IPS-18c (cell line): ENCODE measurements around the gene PAK5.

ENCODE experiments used
- H3K4me3 ChIP-seq: 2 replicates; pipeline ENCODE4 v1.7.0; 2013; ENCODE audit warnings: low read depth, mild to moderate bottlenecking, low read length, moderate library complexity; ENCODE audit not compliant: insufficient read depth
- H3K9me3 ChIP-seq: one replicate; pipeline ENCODE4 v1.6.1; 2013; ENCODE audit warnings: mild to moderate bottlenecking, low read length, moderate library complexity; ENCODE audit not compliant: control insufficient read depth, insufficient read depth

Gene PAK5

DNA sequence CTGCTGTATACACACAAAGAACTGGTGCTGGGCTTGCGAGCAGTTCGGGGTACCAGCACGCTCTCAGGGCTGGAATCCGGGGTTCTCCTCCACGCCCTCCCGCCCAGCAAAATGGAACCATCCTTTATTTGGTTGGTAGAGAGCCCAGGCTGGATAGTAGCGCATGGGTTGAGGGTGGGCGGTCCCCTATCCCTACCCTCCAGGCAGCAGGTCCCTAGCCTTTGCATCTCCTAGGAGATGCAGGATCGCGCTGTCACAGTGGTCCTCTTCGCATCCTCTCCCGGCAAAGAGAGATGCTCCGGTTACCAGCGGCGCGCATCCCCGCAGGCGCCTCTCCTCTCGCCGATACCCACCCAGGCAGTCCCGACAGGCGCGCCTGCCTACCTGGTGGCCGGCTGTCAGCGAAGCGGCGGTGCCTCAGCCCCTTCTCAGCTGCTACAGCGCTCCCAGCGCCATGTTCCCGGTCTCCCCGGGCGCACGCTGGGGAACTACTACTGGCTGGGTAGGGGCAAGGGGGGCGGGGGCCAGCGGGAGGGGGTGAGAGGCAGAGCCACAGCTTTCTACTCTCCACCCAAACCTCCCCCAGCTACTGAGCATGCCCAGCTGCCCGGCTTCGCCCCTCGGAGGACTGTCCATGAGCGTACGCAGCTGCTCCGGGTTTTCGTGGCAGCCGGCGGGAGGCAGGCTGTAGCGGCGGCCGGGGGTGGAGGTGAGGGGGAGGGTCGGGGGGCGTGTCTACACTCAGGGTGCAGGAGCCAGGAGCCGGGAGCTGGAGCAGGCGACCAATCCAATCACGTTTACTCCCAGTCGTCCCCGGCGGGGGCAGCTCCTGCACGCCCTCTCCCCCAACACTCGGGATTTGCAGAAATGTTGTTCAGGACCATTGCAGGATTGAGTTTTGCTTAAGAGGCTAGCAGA, at the start of gene PAK5:
Gene PAK5, minus strand, starts transcription at position 699 of the 918 bp plus-strand sequence. CDS start 194,748 bp downstream, outside the sequence.
- Histone ChIP-seq H3K4me3 (peak within 1 kb of the TSS; percentile 50), H3K9me3 (no peaks in the 10 kb centered on the region)

DNA sequence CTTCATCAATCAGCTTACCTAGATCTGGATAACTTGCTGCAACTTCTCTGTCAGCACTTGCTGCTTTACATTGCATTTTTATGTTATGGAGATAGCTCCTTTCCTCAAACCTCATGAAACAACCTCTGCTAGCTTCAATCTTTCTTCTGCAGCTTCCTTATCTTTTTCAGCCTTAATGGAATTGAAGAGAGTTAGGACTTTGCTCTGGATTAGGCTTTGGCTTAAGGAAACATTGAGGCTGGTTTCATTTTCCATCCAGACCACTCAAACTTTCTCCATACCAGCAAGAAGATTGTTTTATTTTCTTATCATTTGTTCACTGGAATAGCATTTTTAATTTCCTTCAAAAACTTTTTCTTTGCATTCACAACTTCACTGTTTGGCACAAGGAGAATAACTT, 48.8 kb upstream of the PAK5 start:
- no peak overlapping the region for H3K4me3 ChIP-seq
- H3K9me3 ChIP-seq, result no peaks in the 10 kb centered on the region

DNA sequence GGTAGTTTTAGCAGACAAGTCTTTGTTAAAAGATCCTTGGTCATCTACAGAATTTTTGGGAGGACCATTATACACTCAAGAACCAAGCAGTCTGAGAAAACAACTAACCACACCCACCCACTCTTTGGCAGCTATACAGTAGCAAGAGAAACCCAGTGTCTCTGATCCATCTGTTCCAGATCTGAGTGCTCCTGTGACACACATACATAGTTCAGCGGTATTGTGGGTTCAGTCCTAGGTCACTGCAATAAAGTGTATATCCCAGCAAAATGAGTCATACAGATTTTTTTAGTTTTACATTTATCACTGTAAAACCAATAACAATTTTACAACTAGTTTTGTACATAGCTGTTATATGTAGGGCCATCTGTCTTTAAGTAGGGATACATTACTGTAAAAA, 47.4 kb upstream of the PAK5 start:
- Histone ChIP-seq H3K9me3 (no peaks in the 10 kb centered on the region), H3K4me3 (no peak overlapping the region)

DNA sequence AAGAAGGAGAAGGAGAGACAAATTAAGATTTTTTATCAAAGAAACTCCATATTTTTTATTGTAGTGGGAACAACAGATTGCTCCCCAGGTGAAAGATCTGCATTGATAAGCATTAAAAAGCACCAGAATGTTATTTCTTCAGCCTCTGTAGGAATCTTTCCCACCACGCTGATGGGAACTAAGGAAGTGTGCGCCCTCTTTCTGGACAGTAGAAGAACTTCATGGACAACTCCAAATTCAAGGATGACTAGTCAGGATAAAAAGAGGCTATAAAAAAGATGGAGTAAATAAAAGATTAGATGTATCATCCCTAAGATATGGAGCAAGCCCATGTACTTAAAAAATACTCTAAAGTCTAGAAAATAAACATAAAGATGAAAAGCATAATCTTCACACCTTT, 45.8 kb upstream of the PAK5 start:
- Histone ChIP-seq H3K9me3 (no peaks in the 10 kb centered on the region), H3K4me3 (no peak overlapping the region)

DNA sequence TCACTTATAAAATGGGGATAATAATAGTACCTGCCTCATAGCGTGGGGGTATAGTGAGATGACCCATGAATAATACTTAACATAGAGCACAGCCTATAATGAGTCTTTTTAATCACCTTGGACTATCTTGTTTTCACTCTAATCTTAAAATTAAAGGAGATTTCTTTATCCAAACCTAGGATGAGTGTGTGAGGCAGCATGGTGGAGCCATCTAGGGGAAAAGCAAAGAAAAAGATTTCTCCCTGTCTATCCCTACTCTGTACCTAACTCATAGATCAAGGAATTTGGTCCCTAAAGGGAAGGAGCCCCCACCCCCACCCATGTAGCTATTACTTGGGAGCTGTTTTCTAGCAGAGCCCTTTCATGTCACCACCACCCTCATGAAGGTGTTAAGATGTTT, 45.2 kb upstream of the PAK5 start:
- Histone ChIP-seq H3K4me3 (no peak overlapping the region), H3K9me3 (no peaks in the 10 kb centered on the region)

DNA sequence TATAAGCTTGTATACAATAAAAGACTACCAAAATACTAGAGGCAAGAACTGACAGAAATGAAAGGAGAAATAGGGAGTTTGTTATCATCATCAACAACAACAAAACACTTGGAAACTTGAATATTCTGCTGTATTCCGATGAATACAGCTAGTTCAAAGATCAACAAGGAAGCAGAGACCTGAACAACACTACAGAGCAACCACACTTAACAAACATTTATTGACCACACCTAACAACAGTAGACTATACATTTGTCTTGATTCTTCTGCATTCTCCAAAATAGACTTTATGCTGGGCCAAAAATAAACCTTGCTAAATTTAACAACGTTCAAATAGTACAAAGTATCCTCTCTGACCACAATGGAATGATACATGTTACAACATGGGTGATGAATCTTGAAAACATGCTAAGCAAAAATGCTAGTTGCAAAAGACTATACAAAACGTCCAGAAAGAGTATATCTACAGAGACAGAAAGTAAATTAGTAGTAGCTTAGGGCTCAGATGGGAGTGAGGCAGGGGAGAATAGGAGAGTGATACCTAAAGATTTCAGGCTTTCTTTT, 39.1 kb upstream of the PAK5 start:
- Histone ChIP-seq H3K4me3 (no peak overlapping the region), H3K9me3 (no peaks in the 10 kb centered on the region)

DNA sequence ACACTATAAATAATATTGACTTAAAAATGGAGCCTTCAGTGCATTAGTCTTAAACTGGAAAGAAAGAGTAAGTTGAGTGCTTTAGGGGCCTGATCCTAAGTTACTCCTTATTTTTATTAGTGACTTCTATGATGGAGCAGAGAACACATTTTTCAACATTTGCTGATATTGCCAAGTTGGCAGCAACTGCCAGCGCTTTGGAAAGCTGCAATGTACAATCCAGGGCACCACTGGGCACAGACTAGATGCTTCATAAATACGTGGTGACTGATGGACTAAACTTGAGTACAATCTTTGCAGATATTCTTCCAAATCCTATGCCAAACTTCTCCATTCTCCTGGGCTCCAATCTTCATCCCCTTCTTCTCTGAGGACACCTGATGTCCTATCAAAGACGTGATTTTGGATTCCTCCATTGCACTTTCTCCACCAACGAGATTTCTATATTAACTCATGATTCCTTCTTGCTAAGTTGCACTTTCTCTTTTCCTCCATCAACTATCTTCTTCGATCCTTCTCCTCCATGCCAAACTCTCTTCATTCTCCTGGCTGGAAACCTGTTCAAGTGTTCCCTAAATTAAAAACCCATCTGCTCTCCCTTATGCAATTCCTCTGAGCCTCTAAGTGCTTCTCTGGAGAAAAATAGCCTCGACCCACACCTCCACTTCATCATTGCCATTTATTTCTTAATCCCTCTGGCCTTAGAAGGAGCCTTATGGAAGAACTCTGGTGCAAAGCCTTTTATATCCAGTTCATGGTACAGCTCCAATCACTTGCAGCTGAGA, 28.5 kb upstream of the PAK5 start:
- H3K4me3 ChIP-seq, result no peak overlapping the region
- H3K9me3 ChIP-seq, result no peaks in the 10 kb centered on the region

DNA sequence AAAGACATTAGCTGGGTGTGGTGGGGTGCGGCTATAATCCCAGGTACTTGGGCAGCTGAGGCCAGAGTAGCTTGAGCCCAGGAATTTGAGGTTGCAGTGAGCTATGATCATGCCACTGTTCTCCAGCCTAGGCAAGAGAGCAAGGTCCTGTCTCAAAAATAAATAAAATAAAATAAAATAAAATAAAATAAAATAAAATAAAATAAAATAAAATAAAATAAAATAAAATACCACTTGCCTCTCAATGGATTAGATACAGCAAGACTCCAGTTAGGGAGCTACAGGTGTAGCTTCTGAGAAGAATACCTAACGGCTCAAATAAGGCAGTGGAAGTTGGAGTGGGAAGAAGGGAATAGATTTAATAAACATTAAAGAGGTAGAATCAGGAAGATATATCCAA, 13.7 kb upstream of the PAK5 start:
- H3K4me3 ChIP-seq, result no peak overlapping the region
- H3K9me3 ChIP-seq, result peaks cover 3% of the 10 kb centered on the region

DNA sequence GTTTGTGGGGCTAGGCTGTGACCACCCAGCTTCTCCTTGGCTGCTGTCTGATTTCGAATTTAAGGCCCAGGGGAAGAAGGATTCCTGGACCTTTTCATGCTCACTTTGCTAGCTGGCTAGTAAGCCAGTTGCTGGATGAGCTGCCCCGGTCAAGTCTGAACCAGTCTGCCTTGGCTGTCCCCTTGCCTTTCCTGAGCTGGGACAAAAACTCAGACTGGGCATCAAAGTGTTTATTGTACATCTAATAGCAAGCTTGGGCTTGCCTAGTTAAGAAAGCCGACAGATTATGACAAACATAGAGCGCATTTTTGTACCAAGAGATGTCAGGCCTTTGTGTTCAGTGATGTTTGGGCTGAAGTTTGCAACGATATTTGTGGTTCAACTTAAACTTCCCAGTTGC, 750 bp upstream of the PAK5 start:
- Histone ChIP-seq H3K4me3 (no peak overlapping the region; the same call in 1 of the 2 replicates), H3K9me3 (no peaks in the 10 kb centered on the region)

DNA sequence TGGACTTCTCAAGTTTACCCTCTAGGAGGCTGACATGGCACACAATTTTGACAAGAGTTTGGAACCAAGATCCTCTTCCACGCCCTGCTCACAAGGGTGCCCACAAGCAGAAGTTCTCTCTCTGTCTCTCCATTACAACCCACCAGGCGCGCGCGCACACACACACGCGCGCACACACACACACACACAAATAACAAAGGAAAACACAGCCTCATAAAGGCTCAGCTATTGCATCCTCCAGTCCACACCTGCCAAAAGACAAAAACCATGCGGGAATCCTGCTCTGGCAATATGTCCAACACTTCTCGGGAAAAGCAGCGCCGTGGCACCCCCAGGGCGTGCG, 870 bp downstream of the PAK5 start:
- Histone ChIP-seq H3K4me3 (peak overlapping the region; percentile 45), H3K9me3 (no peaks in the 10 kb centered on the region)

DNA sequence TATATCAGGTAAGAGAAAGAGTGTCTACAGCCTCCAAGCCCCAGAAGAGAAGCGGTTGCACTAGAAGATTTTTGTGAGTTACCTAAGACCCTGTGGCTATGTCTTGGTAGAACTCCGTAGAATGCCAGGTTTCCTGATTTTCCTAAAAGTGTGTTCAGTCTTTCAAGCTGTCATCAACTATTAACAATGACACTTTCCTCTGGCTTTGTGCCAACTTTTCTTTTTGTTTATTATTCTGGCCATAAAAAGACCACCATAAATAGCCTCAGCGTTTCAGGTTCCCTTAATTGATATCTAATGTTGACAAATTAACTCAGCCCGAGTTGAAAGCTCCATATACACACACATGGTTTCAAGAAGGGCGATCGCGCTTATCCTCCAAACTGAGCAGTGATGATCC, 1.2 kb downstream of the PAK5 start:
- H3K4me3 ChIP-seq, result no peak overlapping the region
- no peaks in the 10 kb centered on the region for H3K9me3 ChIP-seq

DNA sequence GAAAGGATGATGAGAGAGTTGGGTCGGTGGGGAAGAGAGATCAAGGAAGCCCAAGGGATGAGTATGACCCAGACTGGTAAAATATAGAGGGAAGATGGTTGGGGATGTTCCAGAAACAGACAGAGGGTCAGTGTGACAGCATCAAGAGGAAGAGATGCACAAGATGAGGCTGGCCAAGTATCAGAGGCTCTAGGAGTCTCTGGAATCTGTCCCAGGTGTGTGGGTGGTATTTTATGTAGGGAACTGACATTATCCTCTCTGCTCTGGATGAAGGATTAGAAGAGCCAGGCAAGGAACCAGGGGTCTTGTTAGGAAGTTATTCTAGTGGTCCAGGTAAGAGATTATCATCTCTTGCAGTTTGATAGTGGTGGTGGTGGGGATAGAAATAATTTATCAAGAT, 3.6 kb downstream of the PAK5 start:
- Histone ChIP-seq H3K4me3 (no peak overlapping the region), H3K9me3 (no peaks in the 10 kb centered on the region)

DNA sequence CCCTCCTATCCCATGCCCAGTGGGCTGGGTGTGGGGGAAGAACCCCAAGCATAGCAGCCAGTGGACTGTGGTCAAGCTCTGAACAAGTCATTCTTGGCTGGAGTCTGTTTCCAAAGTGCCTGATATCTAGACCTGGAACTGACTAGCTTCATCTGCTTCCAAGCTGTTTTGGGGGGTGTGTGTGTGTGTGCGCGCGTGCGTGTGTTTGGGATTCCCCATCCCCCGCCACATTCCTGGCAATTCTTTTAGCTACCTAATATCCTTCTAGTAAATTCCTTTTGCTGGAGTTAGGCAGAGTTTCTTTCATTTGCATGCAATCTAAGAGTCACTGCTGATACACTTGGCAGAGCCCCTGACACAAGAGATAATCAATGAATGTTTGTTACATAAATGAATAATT, 7.8 kb downstream of the PAK5 start:
- H3K9me3 ChIP-seq, result no peaks in the 10 kb centered on the region
- H3K4me3 ChIP-seq, result no peak overlapping the region

DNA sequence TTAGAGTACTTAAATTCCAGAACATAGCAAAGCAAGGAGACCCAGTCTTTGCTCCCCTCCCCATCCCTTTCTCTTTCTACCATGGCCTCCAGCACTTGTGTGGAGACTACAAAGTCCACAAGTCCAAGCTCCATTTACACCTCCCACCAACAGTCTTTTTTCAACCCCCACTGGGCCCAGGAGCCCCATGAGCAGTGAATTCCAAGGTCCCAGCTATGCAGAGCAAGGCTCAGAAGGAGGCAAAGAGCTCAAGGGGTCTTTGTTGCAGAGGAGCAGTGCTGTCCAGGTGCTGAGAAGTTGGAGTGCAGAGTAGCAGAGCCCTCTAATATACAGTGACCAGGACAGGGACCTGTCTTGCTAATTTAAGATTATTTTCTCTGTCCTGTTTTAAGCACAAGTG, 9.0 kb downstream of the PAK5 start:
- H3K9me3 ChIP-seq, result no peaks in the 10 kb centered on the region
- no peak overlapping the region for H3K4me3 ChIP-seq

DNA sequence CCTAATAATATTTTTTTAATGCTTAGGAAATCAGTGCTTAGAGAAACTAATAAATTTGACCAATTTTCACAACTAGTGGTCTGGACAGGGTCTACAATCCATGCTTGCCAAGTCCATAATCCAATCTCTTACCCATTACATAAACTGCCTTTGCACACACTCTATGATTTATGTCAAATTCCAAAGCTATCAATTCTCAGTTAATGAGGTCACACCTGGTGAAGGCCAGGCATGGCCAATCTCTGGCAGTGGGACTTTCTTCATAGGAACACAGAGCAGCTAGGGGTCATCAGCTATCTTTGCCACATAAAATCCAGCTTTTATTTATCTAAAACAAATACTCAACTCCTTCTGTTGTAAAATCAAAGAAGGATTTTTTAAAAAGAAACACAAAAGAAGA, 21.2 kb downstream of the PAK5 start:
- H3K4me3 ChIP-seq, result no peak overlapping the region
- H3K9me3 ChIP-seq, result no peaks in the 10 kb centered on the region

DNA sequence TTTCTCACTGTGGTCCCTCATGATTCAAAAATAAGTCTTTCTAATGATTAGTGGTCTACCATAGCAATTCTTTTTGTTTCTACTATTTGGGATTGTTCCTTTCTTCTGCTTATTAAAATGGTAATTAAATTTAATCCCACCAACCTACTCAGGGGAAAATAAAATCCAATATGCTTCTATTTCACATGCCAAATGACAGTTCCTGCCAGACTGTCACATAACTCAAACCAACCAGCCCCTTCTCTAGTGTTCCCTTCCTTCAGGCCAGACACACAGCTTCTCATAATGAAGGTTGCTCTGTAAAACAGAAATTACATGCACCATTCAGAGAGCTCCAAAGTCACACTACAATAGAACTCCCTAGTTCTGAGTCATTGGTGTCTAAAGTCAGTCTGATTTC, 23.2 kb downstream of the PAK5 start:
- no peaks in the 10 kb centered on the region for H3K9me3 ChIP-seq
- H3K4me3 ChIP-seq, result no peak overlapping the region

DNA sequence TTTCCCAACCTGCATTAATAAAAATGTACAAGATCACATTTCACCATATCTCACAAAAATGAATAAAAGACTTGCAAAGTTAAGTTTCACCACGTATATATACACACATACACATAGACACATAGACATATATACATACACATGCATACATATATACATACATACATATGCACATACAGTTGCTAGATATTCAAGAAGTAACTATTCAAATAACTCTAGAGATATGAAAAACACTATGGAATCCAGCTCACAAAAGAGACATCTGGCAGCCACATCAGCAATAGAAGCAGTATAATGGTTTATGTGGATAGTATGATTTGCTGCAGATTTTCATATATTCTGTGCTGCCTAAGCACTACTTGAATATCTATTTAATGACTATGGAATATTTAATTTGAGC, 28.1 kb downstream of the PAK5 start:
- Histone ChIP-seq H3K9me3 (no peaks in the 10 kb centered on the region), H3K4me3 (no peak overlapping the region)

DNA sequence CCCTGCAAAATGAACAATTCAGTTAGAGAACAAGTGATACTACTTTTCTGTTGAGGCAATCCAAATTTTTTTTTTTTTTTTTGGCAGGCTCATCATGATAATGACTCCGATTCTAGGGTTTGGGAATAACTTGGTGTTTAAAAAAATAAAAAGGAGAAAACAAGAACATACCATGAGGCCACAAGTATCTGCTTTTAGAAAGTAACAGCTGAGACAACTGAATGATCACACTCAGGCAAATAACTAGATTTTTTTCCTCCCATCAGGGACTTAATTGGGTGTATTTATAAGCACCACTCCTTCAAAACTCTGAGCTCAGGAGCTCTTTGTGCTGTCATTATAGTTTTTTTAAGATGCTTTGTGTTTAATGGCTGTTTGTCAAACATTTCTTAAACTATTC, 29.6 kb downstream of the PAK5 start:
- H3K9me3 ChIP-seq, result no peaks in the 10 kb centered on the region
- no peak overlapping the region for H3K4me3 ChIP-seq
